ENCODE results near the gene RBM47.

DNA sequence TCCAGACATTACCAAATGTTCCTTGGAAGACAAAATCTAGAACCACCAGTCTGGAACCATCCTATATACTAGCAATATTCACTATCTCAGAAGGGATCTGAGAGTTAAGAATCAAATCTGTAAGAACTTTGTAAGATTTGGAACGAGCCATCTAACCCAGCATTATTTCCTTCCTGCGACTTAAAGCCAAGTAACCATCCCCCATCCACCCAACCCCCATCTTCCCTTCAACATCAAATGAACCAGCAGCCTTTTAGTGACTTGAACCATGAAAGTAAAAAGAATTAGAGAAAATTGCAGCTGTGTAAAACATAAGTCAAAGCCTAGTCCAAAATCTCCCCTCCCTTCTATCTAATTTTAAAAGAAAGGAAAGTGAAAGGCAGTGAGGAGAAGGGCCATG is 15.6 kb downstream of the RBM47 start:
- TF ChIP-seq, protein P1, sequence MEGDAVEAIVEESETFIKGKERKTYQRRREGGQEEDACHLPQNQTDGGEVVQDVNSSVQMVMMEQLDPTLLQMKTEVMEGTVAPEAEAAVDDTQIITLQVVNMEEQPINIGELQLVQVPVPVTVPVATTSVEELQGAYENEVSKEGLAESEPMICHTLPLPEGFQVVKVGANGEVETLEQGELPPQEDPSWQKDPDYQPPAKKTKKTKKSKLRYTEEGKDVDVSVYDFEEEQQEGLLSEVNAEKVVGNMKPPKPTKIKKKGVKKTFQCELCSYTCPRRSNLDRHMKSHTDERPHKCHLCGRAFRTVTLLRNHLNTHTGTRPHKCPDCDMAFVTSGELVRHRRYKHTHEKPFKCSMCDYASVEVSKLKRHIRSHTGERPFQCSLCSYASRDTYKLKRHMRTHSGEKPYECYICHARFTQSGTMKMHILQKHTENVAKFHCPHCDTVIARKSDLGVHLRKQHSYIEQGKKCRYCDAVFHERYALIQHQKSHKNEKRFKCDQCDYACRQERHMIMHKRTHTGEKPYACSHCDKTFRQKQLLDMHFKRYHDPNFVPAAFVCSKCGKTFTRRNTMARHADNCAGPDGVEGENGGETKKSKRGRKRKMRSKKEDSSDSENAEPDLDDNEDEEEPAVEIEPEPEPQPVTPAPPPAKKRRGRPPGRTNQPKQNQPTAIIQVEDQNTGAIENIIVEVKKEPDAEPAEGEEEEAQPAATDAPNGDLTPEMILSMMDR (conservative IDR thresholded peaks at IDR 0.05; ENCODE audit: low read length): no peak
- TF ChIP-seq EZH2phosphoT487 (IDR thresholded peaks at IDR 0.05; ENCODE audit: borderline replicate concordance): no peak

Measured in Loucy (cell line).